AG08395 (cell line): ENCODE measurements around the gene PRR18.

Experiments used
- DNase-seq: peaks from one replicate; pipeline ENCODE4 v3.0.0; 2012; ENCODE audit warnings: mixed read lengths, low spot score

The PRR18 gene

DNA sequence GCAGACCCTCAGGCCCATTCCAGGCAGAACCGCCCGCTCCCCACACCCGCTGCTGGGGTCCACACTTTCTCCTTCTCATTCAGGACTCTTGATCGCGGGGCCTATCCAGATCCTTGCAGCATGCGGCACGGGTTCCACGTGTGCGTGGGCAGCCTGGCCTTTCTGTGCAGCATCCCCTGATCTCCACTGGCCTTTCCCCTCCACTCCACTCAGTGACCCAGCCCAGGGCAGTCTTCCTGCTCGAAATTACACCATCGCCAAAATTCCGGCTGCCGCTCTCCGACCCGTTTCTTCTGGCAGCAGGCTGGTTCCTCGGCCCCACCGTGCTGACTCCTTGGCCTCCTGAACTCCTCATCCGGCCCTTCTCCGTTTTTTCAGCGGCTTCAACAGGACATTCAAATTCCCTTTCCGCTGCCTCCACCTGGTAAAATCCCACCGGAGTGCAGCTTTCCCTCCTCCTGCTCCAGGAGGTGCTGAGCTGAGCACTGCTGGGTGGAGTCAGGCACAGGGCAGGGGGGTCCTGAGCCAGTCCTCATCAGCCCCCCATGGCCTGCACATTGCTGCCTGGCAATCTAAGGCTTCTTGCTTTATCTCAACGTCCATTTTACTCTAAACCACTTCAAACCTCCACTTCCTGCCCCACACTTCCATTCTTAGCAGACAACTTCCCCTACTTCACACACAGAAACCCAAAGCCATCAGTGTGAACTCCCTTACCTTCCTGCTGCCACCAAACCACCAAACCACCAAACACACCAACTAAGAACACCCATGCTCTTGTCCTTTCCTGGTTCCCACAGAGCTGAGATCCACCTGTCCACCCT, 25.2 kb upstream of the PRR18 start:
- no peak for DNase-seq

DNA sequence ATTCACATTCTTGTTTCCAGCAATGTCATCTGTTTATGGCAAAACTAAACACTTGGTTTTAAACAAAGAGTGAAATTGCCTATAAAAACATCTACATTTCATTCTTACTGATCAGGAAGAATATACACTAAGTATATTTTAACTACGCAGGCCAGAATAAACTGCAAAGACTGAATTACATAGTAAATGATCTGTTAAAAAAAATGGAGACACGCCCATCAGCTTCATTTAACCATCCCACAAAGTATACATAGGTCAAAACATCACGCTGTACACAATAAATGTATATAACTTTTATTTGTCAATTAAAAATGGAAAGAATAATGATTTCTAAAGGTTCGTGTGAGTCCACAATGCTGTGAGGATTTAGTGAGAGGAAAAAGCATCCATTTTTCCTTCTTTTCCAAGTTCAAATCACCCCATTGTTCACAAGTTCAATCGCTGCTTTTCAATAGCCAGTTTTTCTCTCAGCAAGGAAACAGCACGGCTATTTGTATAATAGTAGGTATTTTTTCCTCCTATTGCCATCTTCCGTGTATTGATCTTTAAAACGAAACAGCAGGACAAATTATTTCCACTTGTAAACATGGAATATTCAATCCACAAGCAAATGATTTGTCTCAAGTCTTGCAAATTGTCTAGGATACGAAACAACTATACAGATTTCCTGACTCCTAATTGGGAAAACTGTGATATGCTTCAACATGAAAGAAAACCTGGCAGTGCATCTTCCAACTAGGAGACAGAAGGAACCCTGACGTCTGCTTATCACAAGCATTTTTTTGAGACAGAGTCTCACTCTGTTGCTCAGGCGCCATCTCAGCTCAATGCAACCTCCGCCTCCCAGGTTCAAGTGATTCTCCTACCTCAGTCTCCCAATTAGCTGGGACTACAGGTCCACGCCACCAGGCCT, 23.6 kb upstream of the PRR18 start:
- DNase-seq: no peak

DNA sequence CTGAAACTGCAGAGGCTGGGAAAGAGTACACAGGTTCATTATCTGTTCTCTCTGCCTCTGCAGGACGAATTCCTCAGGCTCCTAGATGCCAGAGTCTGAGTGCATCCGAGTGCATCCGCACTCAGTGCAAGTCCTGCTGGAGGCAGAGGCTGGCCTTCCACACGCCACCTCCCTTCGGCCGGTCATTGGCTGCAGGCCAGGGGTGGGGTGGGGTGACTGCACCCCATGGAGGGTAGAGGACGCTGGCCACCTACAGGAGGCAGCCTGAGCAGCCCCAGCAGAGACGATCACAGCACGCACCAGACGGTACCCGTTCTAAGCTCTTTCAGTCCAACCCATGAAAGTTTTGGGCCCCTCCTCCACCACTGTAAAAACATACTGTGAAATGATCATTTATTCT, 22.4 kb upstream of the PRR18 start:
- DNase-seq: no peak

DNA sequence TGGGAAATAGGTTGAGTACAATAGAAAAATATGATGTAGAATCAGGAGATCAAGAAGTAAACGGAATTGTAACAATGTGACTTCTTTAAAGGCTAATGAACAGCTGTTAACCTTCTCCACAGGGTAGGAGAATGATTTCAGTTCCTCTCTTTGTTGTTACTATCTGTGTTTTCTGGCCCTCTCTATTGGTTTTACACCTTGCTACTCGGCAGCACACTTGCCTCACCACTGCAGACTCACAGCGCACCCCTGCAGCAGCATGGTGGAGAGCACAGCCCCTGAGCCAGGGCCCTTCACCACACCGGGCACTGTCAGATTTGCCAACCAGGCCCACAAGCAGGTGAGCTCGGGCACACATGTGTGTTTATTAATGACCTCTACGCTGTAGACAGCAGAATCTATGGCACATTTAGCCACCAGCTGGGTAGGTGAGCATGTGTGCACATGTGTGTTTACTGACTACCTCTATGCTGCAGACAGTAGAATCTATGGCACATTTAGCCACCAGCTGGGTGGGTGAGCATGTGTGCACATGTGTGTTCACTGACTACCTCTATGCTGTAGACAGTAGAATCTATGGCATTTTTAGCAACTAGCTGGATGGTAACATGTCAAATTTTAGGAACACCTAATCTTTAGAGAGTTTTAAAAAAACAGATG, 17.3 kb upstream of the PRR18 start:
- no peak for DNase-seq

DNA sequence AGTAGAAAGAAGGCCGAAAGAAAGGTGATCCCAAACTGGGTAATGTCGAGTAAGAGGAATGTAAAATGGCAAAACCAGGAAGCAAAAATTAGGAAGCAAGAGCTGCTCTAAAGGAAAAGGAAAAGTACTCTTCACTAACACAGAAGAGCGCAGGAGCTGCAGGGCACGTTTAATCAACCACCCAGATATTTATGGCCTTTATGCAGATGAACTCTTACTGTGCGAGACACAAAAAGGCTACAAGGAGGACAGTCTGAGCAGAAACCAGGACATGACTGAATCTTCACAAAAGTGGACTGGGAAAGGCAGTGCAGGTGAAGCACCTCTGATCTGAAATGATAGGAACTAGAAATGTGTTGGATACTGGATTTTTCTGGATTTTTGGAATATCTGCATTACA, 15.2 kb upstream of the PRR18 start:
- no peak for DNase-seq

DNA sequence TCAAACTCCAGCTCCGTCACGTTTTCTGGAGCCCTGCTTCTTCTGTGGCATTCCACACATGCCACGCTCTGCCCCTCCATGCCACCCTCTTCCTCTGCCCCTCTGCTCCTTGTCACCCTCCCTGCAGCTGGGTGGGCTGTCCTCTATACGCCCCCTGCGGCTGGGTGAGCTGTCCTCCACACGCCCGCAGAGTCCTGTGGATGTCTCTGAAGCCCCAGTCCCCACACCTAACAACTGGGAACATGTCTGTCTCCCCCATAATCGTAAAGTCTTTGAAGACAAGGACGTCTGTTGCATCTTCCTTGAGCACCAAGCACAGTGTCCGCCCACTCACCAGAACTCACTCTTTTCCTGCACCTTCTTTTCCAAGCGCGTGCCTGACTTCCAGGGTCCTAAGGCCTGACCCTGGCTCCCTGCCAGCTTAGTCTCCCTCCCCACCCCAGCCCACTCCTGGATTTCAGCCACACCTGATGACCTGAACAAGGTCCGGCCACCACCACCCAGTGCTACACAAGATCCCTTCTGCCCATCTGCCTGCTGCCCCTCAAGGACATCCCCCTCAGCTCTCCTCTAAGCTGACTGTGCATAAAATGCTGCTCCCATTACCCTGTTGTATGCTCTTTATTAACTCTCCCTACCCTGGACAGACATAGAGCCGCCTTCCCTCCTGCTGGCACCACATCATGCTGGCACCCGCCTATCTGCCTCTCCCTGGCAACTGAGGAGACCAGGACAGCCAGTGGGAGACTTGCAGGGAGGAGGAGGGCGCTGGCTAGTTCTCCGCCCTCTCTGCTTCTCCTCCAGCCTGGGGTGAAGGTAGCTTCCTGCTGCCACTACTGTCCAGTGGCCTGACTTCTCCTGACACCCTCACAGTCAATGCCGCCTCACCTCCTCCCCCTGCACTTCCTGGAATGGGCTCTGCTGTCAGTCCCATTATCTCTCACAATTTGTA, 10.7 kb upstream of the PRR18 start:
- no peak for DNase-seq

DNA sequence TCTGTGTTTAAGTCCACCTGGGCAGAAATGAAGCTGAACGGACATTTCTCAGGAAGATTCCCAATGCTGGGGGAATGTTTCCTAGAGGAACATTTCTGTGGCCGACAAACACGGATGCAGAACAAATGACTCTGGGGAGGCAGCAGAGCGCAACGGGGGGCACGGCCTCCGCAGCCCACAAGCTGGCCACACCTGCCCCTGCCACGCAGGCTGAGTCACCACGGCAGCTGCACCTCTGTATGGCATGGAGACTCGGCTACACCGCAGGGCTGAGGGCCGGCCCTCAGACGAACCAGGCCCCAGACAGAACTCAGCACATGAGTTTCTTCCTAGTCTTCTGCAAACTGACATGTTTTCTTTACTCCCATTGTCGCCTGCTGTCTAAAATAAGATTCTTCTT, 10.0 kb upstream of the PRR18 start:
- DNase-seq: no peak

DNA sequence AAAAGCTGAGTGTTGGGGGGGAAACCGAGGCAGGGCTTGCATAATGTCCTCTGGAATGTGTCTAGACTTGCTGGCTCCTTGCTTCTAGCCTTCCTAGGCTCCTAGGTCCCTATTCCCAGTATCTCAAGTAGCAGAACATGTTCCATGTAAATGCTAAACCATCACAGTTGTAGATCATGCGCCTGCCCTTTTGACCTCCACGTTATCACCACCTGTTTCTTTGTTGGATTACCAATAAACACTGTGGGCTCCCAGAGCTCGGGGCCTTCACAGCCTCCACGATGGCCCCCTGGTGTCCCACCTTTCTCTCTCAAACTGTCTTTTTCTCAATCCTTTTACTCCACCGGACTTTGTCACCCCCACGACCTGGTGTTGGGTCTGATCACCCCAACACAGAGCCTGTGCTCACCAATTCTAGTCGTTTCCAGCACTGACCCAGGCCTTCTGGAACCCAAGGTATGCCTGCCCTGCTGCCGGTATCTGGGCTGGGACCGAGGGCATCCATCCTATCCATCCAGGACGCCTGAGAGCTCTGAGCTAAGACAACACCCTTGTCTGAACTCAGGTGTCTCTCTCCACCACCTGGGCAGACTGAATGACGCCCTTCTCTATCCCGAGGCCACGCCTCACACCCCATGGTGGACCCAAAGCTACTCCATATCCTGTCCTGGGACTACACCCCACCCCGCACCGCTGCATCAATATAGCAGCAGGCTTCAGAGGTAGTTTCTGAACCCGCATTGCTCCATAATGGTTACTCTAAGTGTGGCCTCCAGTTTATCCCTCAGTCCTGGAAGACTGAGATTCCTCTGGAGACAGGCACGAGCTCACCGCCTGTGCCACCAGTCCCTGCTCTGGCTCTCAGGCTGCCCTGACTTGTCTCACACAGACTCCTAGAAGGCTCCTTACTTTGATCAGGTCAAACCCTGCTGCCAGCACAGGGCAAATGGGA, 9.3 kb upstream of the PRR18 start:
- DNase-seq: no peak

DNA sequence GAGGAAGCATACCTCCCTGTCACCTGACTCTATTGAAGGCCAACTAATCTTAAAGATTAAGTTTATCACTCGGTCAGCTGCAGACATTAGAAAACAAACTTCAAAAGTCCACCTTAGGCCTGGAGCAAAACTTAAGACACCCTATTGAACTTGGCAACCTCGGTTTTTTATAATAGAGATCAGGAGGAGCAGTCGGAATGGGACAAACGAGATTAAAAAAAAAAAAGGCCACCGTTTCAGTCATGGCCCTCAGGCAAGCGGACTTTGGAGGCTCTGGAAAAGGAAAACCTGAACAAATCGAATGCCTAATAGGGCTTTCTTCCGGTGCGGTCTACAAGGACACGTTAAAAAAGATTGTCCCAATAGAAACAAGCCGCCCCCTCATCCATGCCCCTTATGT, 7.2 kb upstream of the PRR18 start:
- no peak for DNase-seq

DNA sequence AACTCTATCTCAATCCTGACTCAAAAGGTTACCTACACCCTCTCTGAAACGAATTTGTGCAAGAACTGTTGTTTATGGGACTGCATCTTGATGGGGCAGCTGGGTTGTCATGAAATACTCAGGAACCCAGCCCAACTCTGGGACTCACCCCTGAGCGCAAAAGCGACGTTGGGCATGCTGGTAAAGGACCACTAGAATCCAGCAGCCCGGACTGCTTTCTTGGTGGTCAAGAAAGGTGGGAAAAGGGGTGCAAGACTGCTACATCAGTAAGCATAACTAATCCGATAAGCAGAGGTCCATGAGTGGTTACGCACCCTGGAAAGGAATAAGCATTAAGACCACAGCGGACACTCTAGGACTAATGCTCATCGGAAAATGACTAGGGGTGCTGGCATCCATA, 6.3 kb upstream of the PRR18 start:
- no peak for DNase-seq

DNA sequence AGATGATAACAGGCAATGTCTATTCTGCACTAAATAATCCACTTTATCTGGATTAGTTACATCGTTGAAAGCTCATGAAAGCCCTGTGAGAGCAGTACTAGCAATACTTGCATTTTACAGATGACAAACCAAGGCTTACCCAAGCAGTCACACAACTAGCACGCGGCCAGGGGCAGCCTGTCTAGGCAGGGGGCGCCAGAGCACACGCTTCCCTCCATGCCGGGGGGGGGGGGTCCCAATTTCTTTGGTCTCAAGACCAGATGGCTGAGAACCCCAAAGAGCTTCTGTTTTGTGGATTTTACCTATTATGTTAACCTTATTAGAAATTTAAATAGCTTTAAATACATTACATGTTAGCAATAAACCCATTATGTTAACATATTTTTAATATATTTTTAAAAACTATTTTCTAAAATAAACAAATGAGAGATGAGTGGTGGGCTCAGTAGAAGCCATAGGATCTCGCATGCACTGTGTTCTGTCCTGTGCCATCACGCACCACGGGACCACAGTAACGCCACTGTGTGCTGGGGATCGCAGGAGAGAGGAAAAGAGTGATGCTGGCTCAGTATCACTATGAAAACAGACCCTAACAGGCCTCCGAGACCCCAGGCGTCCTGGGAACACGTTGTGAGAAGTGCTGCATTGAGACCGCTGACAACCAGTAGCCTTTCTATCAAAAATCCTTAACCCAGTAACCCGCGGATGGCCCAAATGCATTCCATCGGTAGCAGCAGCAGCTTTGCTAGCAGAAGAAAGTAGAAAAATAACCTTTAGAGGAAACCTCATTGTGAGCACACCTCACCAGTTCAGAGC, 5.3 kb upstream of the PRR18 start:
- DNase-seq: peak; percentile 28

DNA sequence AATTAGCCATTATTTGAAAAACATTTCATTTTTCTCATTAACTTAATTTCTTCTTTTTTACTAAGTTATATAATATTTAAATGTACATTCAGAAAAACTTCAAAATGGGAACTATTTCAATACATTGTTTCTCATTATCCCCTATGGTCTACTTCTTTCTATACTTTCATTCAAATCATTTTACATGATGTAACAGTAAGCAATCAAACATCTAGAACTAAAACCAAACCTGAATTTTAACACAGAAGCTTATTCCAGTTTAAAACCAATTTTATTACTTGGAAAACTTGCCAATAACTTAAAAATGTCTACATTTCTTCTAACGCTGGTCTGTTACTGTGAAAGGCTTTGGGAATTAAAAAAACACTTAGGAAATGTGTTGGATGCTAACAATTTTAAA, 4.6 kb upstream of the PRR18 start:
- DNase-seq: no peak

DNA sequence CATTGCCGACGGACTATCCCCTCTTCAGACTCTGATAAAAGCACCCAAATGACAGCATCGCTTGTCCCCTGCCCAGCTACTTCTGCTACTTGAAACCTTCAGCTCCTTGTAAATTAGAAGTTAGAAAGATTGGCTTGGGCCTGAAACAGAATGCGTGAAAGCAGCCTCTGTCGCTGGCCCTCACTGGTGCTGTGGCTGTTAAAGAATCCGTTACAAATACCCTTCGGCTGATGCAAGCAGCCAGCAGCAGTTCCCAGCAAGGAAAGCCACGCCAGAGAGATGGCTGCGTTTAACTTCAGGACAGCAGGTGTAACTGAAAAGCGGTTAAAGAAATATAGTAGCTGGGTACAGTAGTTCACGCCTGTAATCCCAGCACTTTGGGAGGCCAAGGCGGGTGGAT, 2.4 kb upstream of the PRR18 start:
- no peak for DNase-seq

DNA sequence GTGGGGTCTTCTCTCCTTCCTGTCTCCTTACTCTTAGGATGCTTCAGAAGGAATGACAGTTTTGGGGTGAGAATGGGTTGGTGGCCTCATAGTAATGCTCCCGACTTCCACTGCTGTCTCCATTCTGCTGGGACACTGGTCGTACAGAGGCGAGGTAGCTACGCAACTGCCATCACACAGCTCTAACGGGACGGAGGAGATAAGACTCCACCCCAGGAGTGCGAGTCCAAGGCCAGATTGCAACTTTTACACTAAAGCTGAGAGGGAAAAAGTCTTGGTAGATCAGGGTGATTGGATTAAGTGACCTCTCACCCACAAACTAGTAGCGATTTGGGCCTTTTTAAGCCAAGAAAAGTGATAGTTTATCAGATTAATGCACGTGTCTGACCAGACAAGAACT, 1.8 kb upstream of the PRR18 start:
- DNase-seq: no peak

DNA sequence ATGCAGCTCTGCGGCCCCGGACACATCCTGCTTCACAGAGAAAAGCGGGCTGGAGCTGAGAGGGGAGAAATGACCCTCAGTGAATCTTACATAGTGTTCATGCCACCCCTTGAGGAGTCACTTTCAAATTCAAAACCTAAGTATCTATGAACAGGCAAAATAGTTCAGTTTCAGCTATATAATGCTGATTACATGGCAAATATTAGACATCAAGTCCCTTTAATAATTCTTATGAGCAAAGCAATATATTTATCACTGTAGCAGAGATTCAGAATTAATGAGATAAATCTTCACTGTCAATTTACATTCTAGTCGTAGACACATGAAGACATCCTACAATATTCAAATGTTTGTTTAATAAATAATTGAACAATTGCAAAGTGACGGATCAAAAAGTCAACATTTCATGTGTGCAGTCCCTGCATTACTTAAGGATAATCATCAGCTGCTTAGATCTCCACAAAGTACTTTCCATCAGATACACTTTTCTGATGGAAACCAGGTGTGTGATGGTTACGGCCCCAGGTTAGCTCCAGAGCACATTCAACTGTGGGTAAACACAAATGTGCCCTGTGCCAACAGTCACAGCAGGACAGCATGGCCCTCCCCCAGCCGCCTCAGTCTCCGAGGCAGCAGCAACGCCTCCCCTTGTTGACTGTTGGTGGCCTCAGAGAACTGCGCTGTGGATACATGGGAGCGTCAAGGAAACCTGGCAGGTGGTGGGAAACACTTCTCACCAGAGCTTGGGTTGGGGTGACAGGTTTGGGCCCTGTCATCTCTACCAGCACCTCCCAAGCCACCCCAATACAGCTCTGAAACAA, 787 bp upstream of the PRR18 start:
- DNase-seq: no peak

DNA sequence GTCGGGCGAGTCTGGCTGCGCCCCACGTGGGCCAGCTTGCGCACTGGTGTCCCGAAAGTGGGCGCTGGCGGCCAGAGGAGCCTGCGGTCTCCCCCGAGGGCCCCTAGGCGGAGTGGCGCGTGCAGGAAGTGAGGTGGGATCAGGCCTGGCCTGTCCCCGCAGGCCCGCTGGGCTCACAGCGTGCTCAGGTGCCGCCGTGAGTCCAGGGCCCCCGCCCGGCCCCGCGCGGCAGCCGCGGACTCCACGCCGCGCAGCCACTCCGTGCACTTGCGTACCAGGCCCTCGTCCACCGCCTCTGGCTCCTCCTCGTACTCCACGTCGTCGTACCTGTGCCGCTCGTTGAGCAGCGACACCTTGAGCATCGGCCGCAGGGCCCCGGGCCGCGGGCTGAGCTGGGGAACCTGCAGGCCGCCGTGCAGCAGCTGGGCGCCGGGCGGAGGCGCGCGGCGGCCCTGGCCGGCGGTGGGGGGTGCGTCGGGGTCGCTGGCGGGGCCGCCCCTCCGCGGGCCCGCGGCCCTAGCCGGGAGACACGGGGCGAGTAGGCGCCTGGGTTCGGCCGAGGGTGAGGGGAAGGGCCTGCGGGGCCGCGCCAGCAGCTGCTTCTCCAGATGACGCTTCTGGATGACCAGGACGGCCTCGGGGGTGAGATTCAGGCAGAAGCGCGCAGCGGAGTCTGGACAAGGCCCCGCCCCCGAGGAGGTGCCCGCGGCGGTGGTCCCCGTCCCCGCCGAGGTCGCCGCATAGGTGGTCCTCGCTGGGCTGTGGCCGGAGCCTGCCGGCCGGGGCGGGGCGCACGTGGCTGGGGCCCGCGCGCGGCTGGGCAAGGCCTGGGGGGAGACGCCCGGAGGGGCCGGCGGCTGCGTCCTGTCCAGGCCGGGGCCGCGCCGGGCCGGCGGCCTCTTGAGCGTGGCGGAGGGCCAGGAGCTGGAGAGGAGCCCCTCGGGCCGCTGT, 835 bp downstream of the PRR18 start:
- no peak for DNase-seq

DNA sequence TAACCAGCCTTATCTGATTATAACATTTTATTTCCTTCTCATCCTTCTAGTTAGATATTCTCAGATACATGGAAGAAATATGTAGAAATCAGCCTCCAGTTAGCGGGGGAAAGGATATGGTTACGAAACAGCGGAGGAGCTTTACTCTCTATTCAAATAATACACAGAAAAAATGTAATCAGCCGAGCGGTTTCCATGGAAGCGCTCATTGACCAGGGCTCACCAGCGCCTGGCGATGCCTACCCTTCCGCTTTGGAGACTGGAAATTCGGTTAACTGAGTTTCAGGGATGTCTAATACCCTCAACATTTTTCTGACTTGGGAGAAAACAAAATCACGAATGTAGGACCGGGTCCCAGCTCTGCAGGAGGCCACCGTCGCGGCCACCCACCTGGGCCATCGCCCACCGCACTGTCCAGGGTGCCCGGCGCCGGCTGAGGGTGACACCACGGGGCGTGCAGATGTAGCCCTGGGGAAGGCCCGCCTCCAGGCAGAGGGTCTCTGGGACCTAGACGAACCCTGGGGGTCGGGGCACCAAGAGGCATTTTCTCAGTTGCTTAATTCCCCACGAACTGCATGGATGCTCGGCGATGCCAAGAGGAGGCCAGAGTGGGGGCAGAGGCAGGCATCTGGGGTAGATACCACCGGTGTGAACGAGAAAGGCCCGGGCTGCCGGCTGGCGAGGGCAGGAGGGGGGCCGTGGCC, 1.7 kb downstream of the PRR18 start:
- no peak for DNase-seq
